Subcutaneous abdominal adipose tissue (tissue), 5 donors: ENCODE measurements around the gene MAP4.
"Not testable (repeated sequence)": the region's sequence is repeated elsewhere in the genome, so short reads cannot be mapped to it uniquely, and the experiment has no call there.

Experiments
- H3K27ac ChIP-seq: one replicate; pipeline ENCODE4 v1.7.0; 2013; ENCODE audit warnings: low read depth, mild to moderate bottlenecking, inconsistent platforms, low read length, moderate library complexity
- H3K27me3 ChIP-seq, 5 donors: one replicate each; pipeline ENCODE4 v1.7.0; 2013; ENCODE audit warnings: low read length in 5 of 5, inconsistent platforms in 1 of 5; ENCODE audit not compliant: control insufficient read depth in 5 of 5, insufficient read depth in 4 of 5
- H3K36me3 ChIP-seq, 5 donors: one replicate each; pipeline ENCODE4 v1.7.0; 2013; ENCODE audit warnings: low read length in 5 of 5; ENCODE audit not compliant: control insufficient read depth in 5 of 5, insufficient read depth in 5 of 5
- H3K4me1 ChIP-seq, 5 donors: one replicate each; pipeline ENCODE4 v1.7.0; 2013; ENCODE audit warnings: low read length in 5 of 5, mild to moderate bottlenecking in 3 of 5, moderate library complexity in 1 of 5; ENCODE audit not compliant: control insufficient read depth in 5 of 5, insufficient read depth in 5 of 5
- H3K4me3 ChIP-seq, 5 donors: one replicate each; pipeline ENCODE4 v1.7.0; 2013; ENCODE audit warnings: low read length in 5 of 5, low read depth in 1 of 5
- H3K9ac ChIP-seq, 5 donors: one replicate each; pipeline ENCODE4 v1.7.0; 2013; ENCODE audit warnings: low read length in 5 of 5, mild to moderate bottlenecking in 4 of 5, moderate library complexity in 3 of 5
- H3K9me3 ChIP-seq, 5 donors: one replicate each; pipeline ENCODE4 v1.7.0; 2013; ENCODE audit warnings: low read length in 5 of 5; ENCODE audit not compliant: control insufficient read depth in 5 of 5
- donor health status: healthy.
- donor health status: healthy.
- donor health status: healthy.
- donor health status: healthy.
- donor health status: healthy.

MAP4 gene

DNA sequence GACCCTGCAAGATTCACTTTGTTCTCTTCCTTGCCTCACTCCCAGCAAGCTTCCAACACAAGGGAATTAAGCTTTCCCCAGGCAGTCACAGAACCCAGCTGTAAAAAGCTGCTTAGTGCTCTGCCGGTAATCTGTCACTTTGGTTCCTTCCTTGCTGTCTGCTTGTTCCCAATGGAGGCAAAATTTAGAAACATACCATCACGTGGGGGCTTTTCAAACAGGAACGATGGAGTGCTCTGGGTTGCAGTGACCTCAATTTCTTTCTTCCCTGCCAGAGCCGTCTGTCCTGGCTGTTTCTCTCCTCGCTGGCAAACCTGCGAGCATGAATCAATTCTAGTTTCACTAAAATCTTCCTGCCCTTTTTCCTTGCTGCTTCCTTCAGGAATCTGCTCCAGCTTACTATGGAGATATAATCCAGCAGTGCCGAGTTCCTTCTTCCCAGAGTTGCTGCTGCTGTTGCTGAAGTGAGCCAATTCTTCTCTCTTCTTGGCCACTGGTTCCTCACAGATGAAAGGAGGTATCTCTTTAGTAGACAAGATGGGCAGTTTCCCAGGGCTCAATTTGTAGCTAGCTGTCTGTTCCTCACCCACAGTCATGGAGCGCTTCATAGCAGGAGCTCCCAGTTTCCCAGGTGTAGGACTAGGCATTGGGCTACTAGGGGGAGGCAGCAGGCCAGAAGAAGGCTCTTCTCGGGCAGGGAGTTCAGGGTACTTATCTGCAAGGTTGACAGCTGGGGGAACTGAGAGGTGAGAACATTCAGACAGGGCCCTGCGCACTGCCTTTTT is 125.2 kb downstream of the MAP4 start:
- H3K36me3 ChIP-seq, result peaks cover 8 to 28% (median 21%) of the 10 kb centered on the region in 5 donors
- peaks cover 2 to 35% (median 21%) of the 10 kb centered on the region in 5 donors for H3K4me1 ChIP-seq
- H3K27me3 ChIP-seq, result no peaks in the 10 kb centered on the region
- H3K9me3 ChIP-seq, result no peaks in the 10 kb centered on the region
- H3K27ac ChIP-seq, result peak overlapping the region; percentile 25
- H3K9ac ChIP-seq, result peak overlapping the region in 3 of 5 donors; percentile 0 to 59 (median 46)
- no peak overlapping the region for H3K4me3 ChIP-seq

DNA sequence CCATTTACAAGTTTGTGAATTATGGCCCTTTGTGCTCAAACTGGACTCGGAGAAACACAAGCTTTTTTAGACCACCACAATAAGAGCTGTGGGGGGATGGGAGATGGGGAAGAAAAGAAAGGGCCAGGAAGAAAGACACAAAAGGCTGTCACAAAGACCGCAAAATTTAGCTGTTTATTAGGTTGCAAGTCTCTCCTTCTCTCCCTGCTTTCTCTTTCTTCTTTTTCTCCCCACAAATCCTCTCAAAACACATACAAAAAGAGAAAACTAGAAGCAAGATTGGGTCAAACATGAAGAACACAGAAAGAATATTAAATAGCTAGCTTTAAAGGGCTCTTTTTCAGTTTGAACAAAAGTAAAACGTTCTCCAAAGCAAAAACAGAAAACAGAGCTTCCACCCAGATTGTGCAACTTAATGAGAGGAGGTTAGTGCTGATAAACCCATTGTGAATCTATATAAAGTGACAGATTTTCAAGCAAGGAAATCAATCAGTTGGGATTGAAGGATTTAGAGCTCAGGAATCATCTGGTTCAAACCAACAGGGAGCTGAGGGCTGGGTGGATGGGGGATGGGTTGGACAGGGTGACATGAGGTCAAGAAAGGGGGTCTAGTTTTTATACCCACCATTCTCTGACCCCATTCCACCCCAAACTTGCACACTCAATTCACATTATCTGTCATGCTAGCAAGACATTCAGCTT is 125.9 kb downstream of the MAP4 start:
- H3K9ac ChIP-seq, result peak overlapping the region in 2 of 5 donors; percentile 0 to 46

DNA sequence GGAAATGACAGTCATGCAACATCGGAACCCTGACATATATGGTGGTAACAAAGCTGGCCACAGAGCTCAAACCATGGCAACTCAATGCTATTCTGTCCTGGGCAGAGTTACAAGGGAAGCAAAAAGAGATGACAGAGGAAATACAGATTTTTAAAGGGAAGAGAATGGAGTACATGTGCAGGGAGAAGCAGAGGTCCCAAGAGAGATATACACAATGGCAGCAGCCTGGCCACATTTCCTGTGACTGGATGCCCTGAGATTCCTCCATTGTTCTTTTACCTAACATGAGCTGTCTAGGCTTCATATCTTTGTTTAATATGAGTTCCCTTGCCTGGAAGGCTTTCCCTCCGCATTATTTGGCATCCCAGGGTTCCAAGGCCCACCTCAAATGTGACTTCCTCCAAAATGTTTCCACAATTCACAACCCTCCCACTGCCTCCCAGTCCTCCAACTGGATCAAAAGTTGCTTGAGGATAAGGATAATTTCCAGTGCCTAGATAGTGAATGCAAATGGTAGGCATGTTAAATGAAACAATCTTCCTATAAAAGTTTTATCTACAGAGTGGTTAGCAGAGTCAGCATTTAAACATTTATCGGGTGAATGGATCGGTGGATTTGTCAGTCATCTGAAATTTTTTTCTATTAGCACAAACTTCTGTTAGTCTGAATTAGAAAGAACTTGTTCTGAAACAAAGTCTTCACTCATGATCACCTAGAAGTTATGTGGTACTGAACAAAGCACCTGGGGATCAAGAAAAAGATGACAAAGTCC is 127.0 kb downstream of the MAP4 start:
- Histone ChIP-seq H3K9ac (no peak overlapping the region), H3K4me3 (no peak overlapping the region), H3K27ac (no peak overlapping the region), H3K36me3 (peaks cover 11 to 32% (median 23%) of the 10 kb centered on the region in 5 donors), H3K27me3 (no peaks in the 10 kb centered on the region), H3K4me1 (peaks cover 2 to 35% (median 21%) of the 10 kb centered on the region in 5 donors), H3K9me3 (no peaks in the 10 kb centered on the region)

More for the DNA sequence above, 125.9 kb downstream of the MAP4 start:
- Histone ChIP-seq H3K9me3 (no peaks in the 10 kb centered on the region), H3K4me3 (no peak overlapping the region), H3K27me3 (no peaks in the 10 kb centered on the region), H3K27ac (peak overlapping the region; percentile 12), H3K36me3 (peaks cover 8 to 26% (median 15%) of the 10 kb centered on the region in 5 donors), H3K4me1 (peaks cover 2 to 35% (median 21%) of the 10 kb centered on the region in 5 donors)

DNA sequence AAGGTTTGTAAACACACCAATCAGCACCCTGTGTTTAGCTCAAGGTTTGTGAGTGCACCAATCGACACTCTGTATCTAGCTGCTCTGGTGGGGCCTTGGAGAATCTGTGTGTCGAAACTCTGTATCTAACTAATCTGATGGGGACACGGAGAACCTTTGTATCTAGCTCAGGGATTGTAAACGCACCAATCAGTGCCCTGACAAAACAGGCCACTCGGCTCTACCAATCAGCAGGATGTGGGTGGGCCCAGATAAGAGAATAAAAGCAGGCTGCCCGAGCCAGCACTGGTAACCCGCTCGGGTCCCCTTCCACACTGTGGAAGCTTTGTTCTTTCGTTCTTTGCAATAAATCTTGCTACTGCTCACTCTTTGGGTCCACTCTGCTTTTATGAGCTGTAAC is 128.2 kb downstream of the MAP4 start:
- not testable (repeated sequence) for H3K4me3 ChIP-seq, H3K27ac ChIP-seq, H3K9ac ChIP-seq, H3K27me3 ChIP-seq, H3K9me3 ChIP-seq
- Histone ChIP-seq H3K36me3 (peaks cover 12 to 33% (median 21%) of the 10 kb centered on the region in 5 donors), H3K4me1 (peaks cover 2 to 32% (median 21%) of the 10 kb centered on the region in 5 donors)

DNA sequence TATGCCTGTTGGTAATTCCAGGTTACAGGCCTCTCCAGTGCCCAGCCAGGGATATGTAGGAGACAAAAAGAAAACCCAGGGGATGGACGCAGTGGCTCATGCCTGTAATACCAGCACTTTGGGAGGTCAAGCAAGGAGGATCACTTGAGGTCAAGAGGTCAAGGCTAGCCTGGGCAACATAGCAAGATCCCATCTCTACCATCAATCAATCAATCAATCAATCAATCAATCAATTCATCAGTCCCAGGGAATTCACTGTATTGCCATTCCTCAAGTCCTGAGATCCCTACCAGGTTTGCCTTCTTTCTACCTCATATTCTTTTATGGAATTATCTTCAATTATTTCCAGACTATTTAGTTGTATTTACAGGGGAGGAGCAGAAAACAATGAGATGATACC is 131.0 kb downstream of the MAP4 start:
- Histone ChIP-seq H3K36me3 (peaks cover 5 to 17% (median 15%) of the 10 kb centered on the region in 5 donors), H3K9ac (no peak overlapping the region), H3K27me3 (no peaks in the 10 kb centered on the region), H3K4me1 (peaks cover 0 to 11% (median 9%) of the 10 kb centered on the region in 5 donors), H3K27ac (no peak overlapping the region), H3K4me3 (no peak overlapping the region), H3K9me3 (no peaks in the 10 kb centered on the region)

DNA sequence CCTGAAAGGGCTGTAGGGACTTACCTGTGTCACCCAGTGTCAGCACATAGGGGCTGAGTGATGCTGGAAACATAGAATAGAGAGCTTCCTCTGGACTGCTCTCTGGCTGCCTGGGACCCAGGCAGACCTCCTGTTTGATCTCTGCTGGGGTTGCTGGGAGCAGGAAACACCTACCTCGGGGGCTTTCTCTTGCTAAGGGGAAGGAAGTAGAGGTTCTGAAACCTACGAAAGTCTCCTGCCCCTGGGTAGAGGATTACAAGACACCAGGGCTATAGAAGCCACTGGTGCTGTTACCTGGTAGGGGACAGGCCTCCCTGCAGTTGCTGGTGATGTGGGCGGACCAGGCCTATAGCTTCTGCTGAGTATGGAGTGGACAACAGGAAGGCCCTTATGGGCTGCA is 131.6 kb downstream of the MAP4 start:
- no peaks in the 10 kb centered on the region for H3K27me3 ChIP-seq
- peaks cover 5 to 17% (median 15%) of the 10 kb centered on the region in 5 donors for H3K36me3 ChIP-seq
- peaks cover 0 to 7% (median 6%) of the 10 kb centered on the region in 5 donors for H3K4me1 ChIP-seq
- no peak overlapping the region for H3K27ac ChIP-seq
- no peaks in the 10 kb centered on the region for H3K9me3 ChIP-seq
- H3K4me3 ChIP-seq, result no peak overlapping the region
- no peak overlapping the region for H3K9ac ChIP-seq

DNA sequence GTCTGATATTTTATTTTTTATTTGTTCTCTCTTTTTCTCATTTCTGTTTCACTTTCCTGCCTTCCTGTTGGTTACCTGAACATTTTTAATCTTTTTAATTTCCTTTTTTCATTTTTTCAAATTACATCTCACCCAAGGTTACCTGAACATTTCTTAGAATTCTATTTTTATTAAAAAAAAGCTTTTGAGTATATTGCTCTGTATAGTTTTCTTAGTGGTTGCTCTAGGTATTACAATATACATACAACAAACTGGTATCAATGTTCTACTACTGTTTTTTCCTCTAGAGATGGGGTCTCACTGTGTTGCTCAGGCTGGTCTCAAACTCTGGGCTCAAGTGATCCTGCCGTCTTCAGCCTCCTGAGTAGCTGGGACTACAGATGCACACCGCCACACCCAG is 133.9 kb downstream of the MAP4 start:
- H3K27ac ChIP-seq, result no peak overlapping the region
- H3K9me3 ChIP-seq, result no peaks in the 10 kb centered on the region
- H3K4me1 ChIP-seq, result peaks cover 0 to 6% (median 0%) of the 10 kb centered on the region in 5 donors
- no peak overlapping the region for H3K4me3 ChIP-seq
- no peak overlapping the region for H3K9ac ChIP-seq
- no peaks in the 10 kb centered on the region for H3K27me3 ChIP-seq
- peaks cover 5 to 22% (median 12%) of the 10 kb centered on the region in 5 donors for H3K36me3 ChIP-seq

DNA sequence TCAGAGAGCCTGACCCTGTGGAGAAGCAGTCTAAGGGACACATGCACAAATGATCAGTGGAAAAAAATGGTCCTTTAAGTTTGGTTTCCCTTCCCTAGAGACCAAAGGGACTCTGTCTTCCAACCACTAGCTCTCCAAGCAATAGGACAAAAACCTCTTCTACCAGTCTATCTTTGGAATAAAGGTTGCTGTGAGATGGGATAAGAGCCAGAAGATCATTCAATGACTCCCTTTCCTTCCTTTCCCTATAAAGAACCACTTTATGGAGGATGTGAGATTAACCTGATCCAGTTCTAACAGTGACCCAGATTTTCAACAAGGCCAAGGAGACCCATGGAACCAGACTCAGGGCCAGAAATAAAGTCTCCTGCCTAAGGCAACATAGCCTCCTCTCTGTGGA is 138.5 kb downstream of the MAP4 start:
- no peak overlapping the region for H3K4me3 ChIP-seq
- H3K27ac ChIP-seq, result peak overlapping the region; percentile 21
- H3K27me3 ChIP-seq, result no peaks in the 10 kb centered on the region
- H3K9me3 ChIP-seq, result no peaks in the 10 kb centered on the region
- H3K36me3 ChIP-seq, result peaks cover 21 to 23% (median 22%) of the 10 kb centered on the region in 5 donors
- H3K4me1 ChIP-seq, result peaks cover 0 to 10% (median 0%) of the 10 kb centered on the region in 5 donors
- peak overlapping the region in 1 of 5 donors; percentile 10 for H3K9ac ChIP-seq

DNA sequence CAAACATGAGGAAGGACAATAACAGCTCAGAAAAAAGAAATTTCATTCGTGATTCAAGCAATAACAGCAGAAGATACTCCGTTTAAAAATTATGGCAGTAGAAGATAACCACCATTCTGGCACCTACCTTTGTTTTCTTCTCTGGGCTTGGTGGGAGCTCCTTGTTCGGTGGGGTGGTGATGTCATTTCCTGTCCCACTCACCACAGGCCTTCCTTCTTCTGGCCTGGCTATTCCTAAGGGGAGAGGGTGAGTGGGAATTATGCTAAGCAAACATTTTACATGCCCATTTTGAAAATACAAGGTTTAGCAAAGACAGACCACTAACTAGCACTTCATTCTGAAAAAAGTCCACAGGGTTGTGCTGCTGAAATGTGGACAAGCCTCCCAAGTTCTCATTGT is 138.9 kb downstream of the MAP4 start:
- no peaks in the 10 kb centered on the region for H3K27me3 ChIP-seq
- no peaks in the 10 kb centered on the region for H3K9me3 ChIP-seq
- peaks cover 0 to 10% (median 0%) of the 10 kb centered on the region in 5 donors for H3K4me1 ChIP-seq
- H3K27ac ChIP-seq, result no peak overlapping the region
- no peak overlapping the region for H3K4me3 ChIP-seq
- peaks cover 25 to 27% (median 26%) of the 10 kb centered on the region in 5 donors for H3K36me3 ChIP-seq
- no peak overlapping the region for H3K9ac ChIP-seq
